Spleen (tissue), 3 donors: Measurements from ENCODE around the gene KIAA1217.

Experiments used
- POLR2A ChIP-seq, 3 donors: fragments of 450-650 bp; IDR thresholded peaks; one replicate each; pipeline ENCODE4 v1.5.1; 2017; ENCODE audit warnings: antibody characterized with exemption in 3 of 3, mild to moderate bottlenecking in 1 of 3
- POLR2AphosphoS5 ChIP-seq, 3 donors: sonication (generic); formaldehyde crosslinking; IDR thresholded peaks; one replicate each; pipeline ENCODE4 v1.5.1; 2017; ENCODE audit warnings: antibody characterized with exemption in 3 of 3

- TF ChIP-seq POLR2AphosphoS5 (IDR thresholded peaks at IDR 0.05) (no peak), POLR2A (IDR thresholded peaks at IDR 0.05) (no peak)
Measured at GRCh38 chr10:24501056-24501711, 292.2 kb downstream of the KIAA1217 start.
